ENCODE measurements around the gene CHKA.

Gene CHKA

GRCh38 chr11:68012044-68012842, 108.9 kb downstream of the CHKA start:
- DNase-seq, result no peak

GRCh38 chr11:68011051-68011943, 109.9 kb downstream of the CHKA start:
- no peak for DNase-seq

GRCh38 chr11:68010090-68011041, 110.8 kb downstream of the CHKA start, which contains the start of gene ALDH3B1:
Gene ALDH3B1, plus strand, starts transcription at chr11:68010327. Its CDS starts 4,971 bp downstream, at chr11:68015298.
- no peak for DNase-seq

- DNase-seq, result no peak
Measured at GRCh38 chr11:68009391-68010089, 111.6 kb downstream of the CHKA start.

- no peak for DNase-seq
Measured at GRCh38 chr11:68008381-68009337, 112.5 kb downstream of the CHKA start.

- no peak for DNase-seq
Measured at GRCh38 chr11:68007498-68008380, 113.4 kb downstream of the CHKA start.

GRCh38 chr11:68006606-68007166, 114.5 kb downstream of the CHKA start:
- DNase-seq, result no peak

GRCh38 chr11:68004551-68005335, 116.4 kb downstream of the CHKA start:
- DNase-seq, result no peak

- DNase-seq, result peak; percentile 89
Measured at GRCh38 chr11:68003846-68004550, 117.2 kb downstream of the CHKA start, which contains the start of gene UNC93B1. Gene UNC93B1, minus strand, starts transcription at chr11:68004097. Its CDS starts 54 bp downstream, at chr11:68004043.

- DNase-seq, result peak; percentile 69
Measured at GRCh38 chr11:68002938-68003845, 118.0 kb downstream of the CHKA start.
